IMR-90 (cell line): ENCODE measurements around the gene CYP24A1. TPM values are rescaled to one million over a fixed set of nuclear protein-coding genes. Genes with fewer than 3 reads are reported as not detected.

Experiments
- ATAC-seq: fragments of 200-7000 bp; cut with Tn5 transposase; 2 replicates; pipeline ENCODE4 v1.9.1; 2020; ENCODE audit warnings: low read depth, mild to moderate bottlenecking, moderate library complexity
- BruUV-seq: library from RNA; stranded (reverse); fragments of 400-500 nt; replicated peaks from 2 replicates; lab custom pipeline; 2021; lab: Mats Ljungman, UMichigan
- CTCF ChIA-PET: fragments of 300-600 bp; formaldehyde crosslinking; extraction: SDS; loops from one replicate; lab custom pipeline; 2021; ENCODE audit warnings: antibody characterized with exemption; lab: Yijun Ruan, JAX
- POLR2A ChIA-PET: fragments of 300-600 bp; sonication (Branson Sonifier 250); formaldehyde crosslinking; loops from one replicate; lab custom pipeline; 2022; ENCODE audit warnings: antibody characterized with exemption; ENCODE audit not compliant: unreplicated experiment; lab: Charles Lee
- DNase-seq: peaks from one replicate; pipeline ENCODE4 v3.0.0; 2013
- H2AFZ ChIP-seq: replicated peaks from 2 replicates; pipeline ENCODE3; 2013; ENCODE audit warnings: low read length, mild to moderate bottlenecking; ENCODE audit not compliant: poor library complexity
- H2AK5ac ChIP-seq: 2 replicates; pipeline ENCODE4 v1.6.1; 2013; ENCODE audit warnings: low read depth, low read length, inconsistent platforms
- H2AK9ac ChIP-seq: replicated peaks from 2 replicates; pipeline ENCODE3; 2013; ENCODE audit warnings: mild to moderate bottlenecking, low read depth, low read length, moderate library complexity; ENCODE audit not compliant: poor library complexity
- H2BK120ac ChIP-seq: 2 replicates; pipeline ENCODE4 v1.6.1; 2013; ENCODE audit warnings: low read depth, low read length, inconsistent platforms
- H2BK15ac ChIP-seq: 3 replicates; pipeline ENCODE4 v1.6.1; 2013; ENCODE audit warnings: low read depth, low read length, inconsistent platforms
- H2BK20ac ChIP-seq: 2 replicates; pipeline ENCODE4 v1.6.1; 2013; ENCODE audit warnings: low read depth, mild to moderate bottlenecking, inconsistent platforms, low read length, moderate library complexity
- H2BK5ac ChIP-seq: 2 replicates; pipeline ENCODE4 v1.6.1; 2013; ENCODE audit warnings: mild to moderate bottlenecking, low read depth, low read length, inconsistent platforms; ENCODE audit not compliant: poor library complexity, severe bottlenecking
- H3K14ac ChIP-seq: replicated peaks from 2 replicates; pipeline ENCODE4 v1.6.1; 2013; ENCODE audit warnings: low read depth, low read length, inconsistent platforms
- H3K18ac ChIP-seq: 2 replicates; pipeline ENCODE4 v1.6.1; 2013; ENCODE audit warnings: low read depth, low read length, control low read depth
- H3K23ac ChIP-seq: 2 replicates; pipeline ENCODE4 v1.6.1; 2013; ENCODE audit warnings: low read depth, low read length, inconsistent platforms
- H3K27ac ChIP-seq: 2 replicates; pipeline ENCODE4 v1.5.1; 2013; ENCODE audit warnings: mild to moderate bottlenecking, control low read depth, low read length; ENCODE audit not compliant: insufficient read depth
- H3K27me3 ChIP-seq: 2 replicates; pipeline ENCODE4 v1.6.1; 2013; ENCODE audit warnings: low read length; ENCODE audit not compliant: control insufficient read depth, insufficient read depth
- H3K36me3 ChIP-seq: 2 replicates; pipeline ENCODE4 v1.6.1; 2013; ENCODE audit warnings: low read length, mixed read lengths; ENCODE audit not compliant: control insufficient read depth, insufficient read depth
- H3K4ac ChIP-seq: 2 replicates; pipeline ENCODE4 v1.6.1; 2013; ENCODE audit warnings: low read depth, low read length, inconsistent platforms
- H3K4me1 ChIP-seq: 2 replicates; pipeline ENCODE4 v1.6.1; 2013; ENCODE audit warnings: low read length, mixed read lengths; ENCODE audit not compliant: control insufficient read depth, insufficient read depth
- H3K4me2 ChIP-seq: 2 replicates; pipeline ENCODE4 v1.6.1; 2013; ENCODE audit warnings: low read depth, mild to moderate bottlenecking, control low read depth, low read length, moderate library complexity
- H3K4me3 ChIP-seq: 2 replicates; pipeline ENCODE4 v1.5.1; 2013; ENCODE audit warnings: low read depth, mild to moderate bottlenecking, control low read depth, low read length, moderate library complexity; ENCODE audit not compliant: insufficient read depth
- H3K56ac ChIP-seq: 2 replicates; pipeline ENCODE4 v1.6.1; 2013; ENCODE audit warnings: low read length, inconsistent platforms; ENCODE audit not compliant: insufficient read depth; ENCODE audit errors: extremely low read depth
- H3K79me1 ChIP-seq, 2 experiments: 2 replicates each; pipeline ENCODE4 v1.6.1; 2013; ENCODE audit warnings: low read length in 2 of 2, inconsistent platforms in 1 of 2, low read depth in 1 of 2
- H3K9ac ChIP-seq: 2 replicates; pipeline ENCODE4 v1.6.1; 2013; ENCODE audit warnings: low read depth, low read length, control low read depth
- H3K9me1 ChIP-seq: 2 replicates; pipeline ENCODE4 v1.6.1; 2013; ENCODE audit warnings: low read length, inconsistent platforms; ENCODE audit not compliant: insufficient read depth
- H3K9me3 ChIP-seq: 2 replicates; pipeline ENCODE4 v1.6.1; 2013; ENCODE audit warnings: low read length; ENCODE audit not compliant: control insufficient read depth, insufficient read depth
- H4K20me1 ChIP-seq: 2 replicates; pipeline ENCODE4 v1.6.1; 2013; ENCODE audit warnings: low read length, inconsistent platforms; ENCODE audit not compliant: insufficient read depth
- H4K5ac ChIP-seq: 2 replicates; pipeline ENCODE4 v1.6.1; 2013; ENCODE audit warnings: mild to moderate bottlenecking, low read depth, low read length, control low read depth
- H4K8ac ChIP-seq, 2 experiments: 2 replicates each; pipeline ENCODE4 v1.6.1; 2013; ENCODE audit warnings: low read depth in 2 of 2, low read length in 2 of 2, control low read depth in 1 of 2, inconsistent platforms in 1 of 2
- H4K91ac ChIP-seq: 2 replicates; pipeline ENCODE4 v1.6.1; 2013; ENCODE audit warnings: low read depth, low read length, inconsistent platforms; ENCODE audit not compliant: insufficient read depth
- BHLHE40 ChIP-seq: fragments of 150-350 bp; IDR thresholded peaks from 2 replicates; pipeline ENCODE4 v1.6.1; 2016; ENCODE audit warnings: mild to moderate bottlenecking, low read depth, low read length
- CEBPB ChIP-seq: IDR thresholded peaks from 2 replicates; pipeline ENCODE4 v1.6.1; 2012; ENCODE audit warnings: low read depth, low read length, improper control_type of control experiment
- MXI1 ChIP-seq: IDR thresholded peaks from 2 replicates; pipeline ENCODE4 v1.6.1; 2012; ENCODE audit warnings: low read depth, mild to moderate bottlenecking, low read length, moderate library complexity, borderline replicate concordance
- POLR2A ChIP-seq: IDR thresholded peaks from 2 replicates; pipeline ENCODE4 v1.6.1; 2012; ENCODE audit warnings: mild to moderate bottlenecking, low read depth, low read length
- RCOR1 ChIP-seq: IDR thresholded peaks from 2 replicates; pipeline ENCODE4 v1.6.1; 2012; ENCODE audit warnings: mild to moderate bottlenecking, low read length, improper control_type of control experiment; ENCODE audit not compliant: insufficient replicate concordance
- RFX5 ChIP-seq: IDR thresholded peaks from 2 replicates; pipeline ENCODE4 v1.8.0; 2012; ENCODE audit warnings: low read depth, mild to moderate bottlenecking, low read length, moderate library complexity
- WGBS, 2 experiments: methylation state at CpG; one replicate each; pipeline versions ENCODE4 v1.1.5 to v1.1.7; 2013; ENCODE audit warnings: missing lambda C conversion rate in 2 of 2; ENCODE audit not compliant: insufficient read length in 1 of 2; ENCODE audit errors: extremely low coverage in 2 of 2; 5-methylcytosine and 5-hydroxymethylcytosine counted together
- dilution Hi-C: fragments of 300-500 bp; cut with HindIII; formaldehyde crosslinking; loops from one replicate; pipeline ENCODE4 v1.14.3; 2018; ENCODE audit warnings: low sequenced_read_pairs; ENCODE audit not compliant: unreplicated experiment
- in situ Hi-C: fragments of 300-500 bp; cut with MboI; formaldehyde crosslinking; loops from 3 replicates; pipeline ENCODE4 v1.14.3; 2019; ENCODE audit warnings: low sequenced_read_pairs, inconsistent platforms, mixed read lengths
- intact Hi-C: fragments of 100-400 bp; cut with micrococcal nuclease; formaldehyde crosslinking; loops from 2 replicates; pipeline ENCODE4 v1.10.0; 2022
- polyA plus RNA-seq, 3 experiments: library from polyadenylated mRNA; depleted of rRNA; stranded (reverse); fragments of >200 nt; gene quantifications; 2 replicates each; pipeline ENCODE4 v1.2.3, GENCODE V29; 2012; ENCODE audit warnings: low replicate concordance in 1 of 3
- total RNA-seq: library from RNA; depleted of rRNA; stranded (reverse); fragments of >200 nt; gene quantifications from 2 replicates; pipeline ENCODE4 v1.2.3, GENCODE V29; 2012
- TF ChIP-seq, protein P1 (sequence below): fragments of 150-350 bp; IDR thresholded peaks from 2 replicates; pipeline ENCODE4 v1.6.1; 2017; ENCODE audit warnings: mild to moderate bottlenecking, antibody characterized with exemption, low read length, low read depth
- TF ChIP-seq, protein P2 (sequence below): conservative IDR thresholded peaks from 2 replicates; pipeline ENCODE4 v1.5.1; 2012; ENCODE audit warnings: mild to moderate bottlenecking, low read depth, low read length, improper control_type of control experiment

CYP24A1 gene
- total and polyA plus RNA-seq, 2 of the 4 experiments (the other 2 are of a cell fraction): not detected

DNA sequence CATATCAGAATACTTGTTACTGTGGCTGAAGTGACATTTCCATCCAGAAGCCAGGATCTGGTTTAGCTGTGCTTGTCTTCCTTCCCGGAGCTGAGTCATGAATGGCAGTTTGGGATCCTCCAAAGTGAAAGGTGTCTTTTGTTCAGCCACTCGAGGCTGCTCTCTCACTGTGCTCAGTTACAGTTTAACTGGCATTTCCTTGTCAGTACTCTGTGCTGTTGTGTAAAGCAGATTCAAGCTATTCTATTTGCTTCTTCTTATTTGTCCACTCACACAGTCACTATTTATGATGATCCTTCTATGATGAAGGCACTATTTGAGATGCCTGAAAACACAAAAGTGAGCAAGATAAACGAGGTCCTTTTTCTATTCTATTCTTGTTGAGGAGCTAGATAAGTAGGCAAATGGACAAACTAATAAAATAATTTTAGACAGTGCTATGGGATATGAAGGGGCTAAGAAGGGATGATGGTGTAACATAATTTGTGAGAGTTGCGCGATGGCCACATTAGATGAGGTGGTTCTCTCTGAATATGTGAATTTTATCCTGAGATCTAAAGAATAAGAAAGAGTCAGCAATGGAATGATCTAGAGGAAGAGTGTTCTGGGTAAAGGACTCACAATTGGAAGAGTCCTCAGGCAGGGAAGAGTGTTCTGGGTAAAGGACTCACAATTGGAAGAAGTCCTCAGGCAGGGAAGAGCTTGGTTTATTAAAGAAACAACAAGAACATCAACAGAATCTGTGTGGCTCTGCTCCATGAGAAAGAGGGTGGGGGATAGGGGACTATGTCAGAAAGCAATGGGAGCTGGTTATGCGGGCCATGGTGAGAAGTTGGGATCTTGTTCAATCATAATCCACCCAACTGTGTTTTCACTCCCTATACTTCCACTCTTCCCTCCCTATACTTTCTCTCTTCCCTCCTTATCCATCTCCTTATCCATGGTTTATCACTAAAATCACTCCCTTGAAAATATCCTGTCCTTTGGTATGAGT lies 40.1 kb downstream of the CYP24A1 start:
- no TSS peak for BruUV-seq
- ChIA-PET POLR2A (no interaction called here), CTCF (interaction anchor here (1.0 to 1.7 kb wide), 2 partner anchors 9 to 30 kb away, joined by 3 to 8 read pairs; no protein-coding TSS in a partner anchor)
- WGBS, 2 experiments: 80% methylated on average over 3 of the region's 6 CpGs; no CpG with 5 or more reads in 1 of the 2 experiments
- H2AFZ ChIP-seq: peak overlapping the region; percentile 15
- dilution Hi-C loops: no loop called here
- TF ChIP-seq POLR2A (no peak), CEBPB (no peak), RFX5 (no peak), BHLHE40 (no peak), RCOR1 (no peak), MXI1 (no peak)
- TF ChIP-seq, protein P1, sequence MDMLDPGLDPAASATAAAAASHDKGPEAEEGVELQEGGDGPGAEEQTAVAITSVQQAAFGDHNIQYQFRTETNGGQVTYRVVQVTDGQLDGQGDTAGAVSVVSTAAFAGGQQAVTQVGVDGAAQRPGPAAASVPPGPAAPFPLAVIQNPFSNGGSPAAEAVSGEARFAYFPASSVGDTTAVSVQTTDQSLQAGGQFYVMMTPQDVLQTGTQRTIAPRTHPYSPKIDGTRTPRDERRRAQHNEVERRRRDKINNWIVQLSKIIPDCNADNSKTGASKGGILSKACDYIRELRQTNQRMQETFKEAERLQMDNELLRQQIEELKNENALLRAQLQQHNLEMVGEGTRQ: no peak
- TF ChIP-seq, protein P2, sequence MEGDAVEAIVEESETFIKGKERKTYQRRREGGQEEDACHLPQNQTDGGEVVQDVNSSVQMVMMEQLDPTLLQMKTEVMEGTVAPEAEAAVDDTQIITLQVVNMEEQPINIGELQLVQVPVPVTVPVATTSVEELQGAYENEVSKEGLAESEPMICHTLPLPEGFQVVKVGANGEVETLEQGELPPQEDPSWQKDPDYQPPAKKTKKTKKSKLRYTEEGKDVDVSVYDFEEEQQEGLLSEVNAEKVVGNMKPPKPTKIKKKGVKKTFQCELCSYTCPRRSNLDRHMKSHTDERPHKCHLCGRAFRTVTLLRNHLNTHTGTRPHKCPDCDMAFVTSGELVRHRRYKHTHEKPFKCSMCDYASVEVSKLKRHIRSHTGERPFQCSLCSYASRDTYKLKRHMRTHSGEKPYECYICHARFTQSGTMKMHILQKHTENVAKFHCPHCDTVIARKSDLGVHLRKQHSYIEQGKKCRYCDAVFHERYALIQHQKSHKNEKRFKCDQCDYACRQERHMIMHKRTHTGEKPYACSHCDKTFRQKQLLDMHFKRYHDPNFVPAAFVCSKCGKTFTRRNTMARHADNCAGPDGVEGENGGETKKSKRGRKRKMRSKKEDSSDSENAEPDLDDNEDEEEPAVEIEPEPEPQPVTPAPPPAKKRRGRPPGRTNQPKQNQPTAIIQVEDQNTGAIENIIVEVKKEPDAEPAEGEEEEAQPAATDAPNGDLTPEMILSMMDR: no peak
- H4K20me1 ChIP-seq: no peaks in the 10 kb centered on the region; the same call in 1 of the 2 replicates
- peak overlapping the region; percentile 45 for H3K56ac ChIP-seq
- H2BK20ac ChIP-seq: peak overlapping the region; percentile 86
- peak overlapping the region; percentile 82 for H3K4ac ChIP-seq
- peak overlapping the region; percentile 42 for H3K9ac ChIP-seq
- H3K4me3 ChIP-seq: peak overlapping the region; percentile 9; the same call in 1 of the 2 replicates
- peak overlapping the region; percentile 86 for H2AK5ac ChIP-seq
- peaks cover 11% of the 10 kb centered on the region for H3K9me1 ChIP-seq
- H3K79me1 ChIP-seq: no peaks in the 10 kb centered on the region
- peak overlapping the region; percentile 8 for H4K91ac ChIP-seq
- peaks cover 13% of the 10 kb centered on the region for H3K4me1 ChIP-seq
- peak overlapping the region; percentile 83 for H3K4me2 ChIP-seq
- peak overlapping the region; percentile 15 for H2AK9ac ChIP-seq
- peak overlapping the region; percentile 62 for H3K23ac ChIP-seq
- peak overlapping the region; percentile 92 for H2BK5ac ChIP-seq
- in situ Hi-C loops: no loop called here
- ATAC-seq (peak; percentile 15), DNase-seq (peak; percentile 44)
- H3K14ac ChIP-seq: peak overlapping the region; percentile 55
- H3K18ac ChIP-seq: peak overlapping the region; percentile 98
- peak overlapping the region; percentile 97 for H4K5ac ChIP-seq
- no peaks in the 10 kb centered on the region for H3K9me3 ChIP-seq
- H3K36me3 ChIP-seq: no peaks in the 10 kb centered on the region
- H3K27ac ChIP-seq: peak overlapping the region; percentile 94
- peak overlapping the region; percentile 88 for H2BK120ac ChIP-seq
- no peaks in the 10 kb centered on the region for H3K27me3 ChIP-seq
- intact Hi-C loops: loop anchor here (2.0 to 10.0 kb wide), 2 partner anchors 75 to 211 kb away; partner anchors contain the start of gene PFDN4
- H2BK15ac ChIP-seq: peak overlapping the region; percentile 19
- peak overlapping the region; percentile 48 to 78 for H4K8ac ChIP-seq
